Right cardiac atrium (tissue), 5 donors: ENCODE measurements around the gene SMAD7. TPM values are rescaled to one million over a fixed set of nuclear protein-coding genes. Genes with fewer than 3 reads are reported as not detected.
A peak's percentile ranks its signal among the peaks of the same experiment; 100 is the strongest.

Experiments
- ATAC-seq, 2 donors: fragments of 200-7000 bp; cut with Tn5 transposase; one replicate each; pipeline versions ENCODE4 v1.8.0 to v1.9.1; 2020; ENCODE audit warnings: moderate library complexity in 2 of 2, mild to moderate bottlenecking in 1 of 2
- DNase-seq, 3 donors: peaks; one replicate each; pipeline ENCODE4 v3.0.0-alpha.2; 2020
- H3K27ac ChIP-seq: one replicate; pipeline ENCODE4 v1.5.1; 2013; ENCODE audit warnings: mild to moderate bottlenecking, low read length, control low read depth, moderate library complexity
- H3K27me3 ChIP-seq: one replicate; pipeline ENCODE4 v1.6.1; 2013; ENCODE audit not compliant: control insufficient read depth, insufficient read depth
- H3K4me1 ChIP-seq: one replicate; pipeline ENCODE4 v1.6.1; 2013; ENCODE audit warnings: low read length; ENCODE audit not compliant: control insufficient read depth, insufficient read depth
- H3K4me3 ChIP-seq: one replicate; pipeline ENCODE4 v1.5.1; 2013; ENCODE audit warnings: low read length, control low read depth
- H3K9me3 ChIP-seq: one replicate; pipeline ENCODE4 v1.6.1; 2013; ENCODE audit warnings: low read length; ENCODE audit not compliant: control insufficient read depth
- WGBS: extraction: QIAGEN DNeasy Blood & Tissue Kit; methylation state at CpG from one replicate; pipeline ENCODE4 v1.1.7; 2013; 5-methylcytosine and 5-hydroxymethylcytosine counted together
- intact Hi-C, 4 donors: fragments of 100-400 bp; cut with DNase I; formaldehyde crosslinking; loops; one replicate each; pipeline versions ENCODE4 v1.11.0 to v1.14.0; 2022 to 2023
- polyA plus RNA-seq: library from polyadenylated mRNA; stranded (reverse); fragments of 200-250 nt; gene quantifications from one replicate; pipeline ENCODE4 v1.2.3, GENCODE V29; 2013
- total RNA-seq, 4 donors: library from RNA; stranded (reverse); fragmentation: NEBNext Ultra II Directional; extraction: Animal tissue kit (Norgen Biotek cat#: 25700); gene quantifications; one replicate each; pipeline ENCODE4 v1.2.1, GENCODE V29; 2021
- donor health status: healthy with polysubstance abuse.
- donor health status: DM: no; HTN: yes; CAD: no.
- donor health status: DM: no; HTN: no; CAD: no.
- donor health status: DM: no; HTN: yes; CAD: no; lungs with severe emphysema.
- donor health status: DM: yes; HTN: yes; CAD: no.

The SMAD7 gene
- total and polyA plus RNA-seq, 5 donors, result 34.8 to 97.6 (median 92.1) TPM

DNA sequence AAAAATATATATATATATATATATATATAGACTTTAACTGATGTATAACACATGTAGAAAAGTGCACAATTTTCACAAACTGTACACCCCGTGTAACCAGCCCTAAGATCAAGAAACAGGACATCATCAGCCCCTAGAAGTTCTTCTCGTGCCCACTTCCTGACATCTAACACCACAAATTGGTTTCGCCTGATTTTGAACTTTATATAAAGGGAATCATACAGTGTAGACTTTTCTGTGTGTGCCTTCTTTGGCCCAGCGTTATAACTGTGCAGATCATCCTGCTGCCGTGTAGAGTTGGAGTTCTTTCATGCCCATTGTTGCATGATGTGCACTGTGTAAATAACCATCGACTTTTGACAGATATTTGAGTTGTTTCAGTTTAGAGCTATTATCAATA is 41.0 kb downstream of the SMAD7 start:
- no peaks in the 10 kb centered on the region for H3K4me1 ChIP-seq

DNA sequence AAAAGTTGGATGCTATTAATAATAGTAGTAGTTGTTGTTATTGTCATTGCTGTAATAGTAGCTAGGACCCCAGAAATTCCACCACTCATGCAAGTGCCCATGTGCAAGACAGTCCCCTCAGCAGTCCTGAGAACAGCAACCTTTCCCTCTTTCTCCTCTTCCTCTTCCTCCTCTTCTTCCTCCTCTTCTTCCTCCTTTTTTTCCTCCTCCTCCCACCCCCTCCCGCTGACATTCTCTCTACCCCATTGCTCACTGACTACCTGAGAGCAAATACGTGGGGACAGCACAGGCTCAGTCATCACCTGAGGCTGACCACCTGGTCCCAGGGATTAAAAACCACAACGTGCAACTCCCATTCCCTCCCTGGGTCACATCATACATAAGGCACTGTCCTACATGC is 41.8 kb downstream of the SMAD7 start:
- intact Hi-C loops, result no loop called here
- no peak overlapping the region for H3K4me3 ChIP-seq
- H3K27ac ChIP-seq, result no peak overlapping the region
- ATAC-seq (no peak), DNase-seq (no peak)
- no peaks in the 10 kb centered on the region for H3K27me3 ChIP-seq
- H3K9me3 ChIP-seq, result no peaks in the 10 kb centered on the region
- WGBS, result 81% methylated on average over 3 of the region's 3 CpGs
- H3K4me1 ChIP-seq, result no peaks in the 10 kb centered on the region

More for the DNA sequence above, 41.0 kb downstream of the SMAD7 start:
- Histone ChIP-seq H3K27me3 (no peaks in the 10 kb centered on the region), H3K27ac (no peak overlapping the region), H3K9me3 (no peaks in the 10 kb centered on the region), H3K4me3 (no peak overlapping the region)
- intact Hi-C loops, result loop anchor here in 1 of 4 donors (5.0 kb wide), 1 partner anchor 47 kb away; no protein-coding TSS in a partner anchor
- ATAC-seq (no peak), DNase-seq (no peak)
- 89% methylated on average over 6 of the region's 6 CpGs for WGBS

GRCh38 chr18:48905513-48905912 is 45.3 kb downstream of the SMAD7 start:
- intact Hi-C loops, result no loop called here
- H3K27me3 ChIP-seq, result no peaks in the 10 kb centered on the region
- H3K4me1 ChIP-seq, result peaks cover 8% of the 10 kb centered on the region
- H3K4me3 ChIP-seq, result no peak overlapping the region
- no peak overlapping the region for H3K27ac ChIP-seq
- WGBS, result 96% methylated on average over 1 of the region's 1 CpG
- no peaks in the 10 kb centered on the region for H3K9me3 ChIP-seq
- no peak for ATAC-seq
- no peak for DNase-seq

DNA sequence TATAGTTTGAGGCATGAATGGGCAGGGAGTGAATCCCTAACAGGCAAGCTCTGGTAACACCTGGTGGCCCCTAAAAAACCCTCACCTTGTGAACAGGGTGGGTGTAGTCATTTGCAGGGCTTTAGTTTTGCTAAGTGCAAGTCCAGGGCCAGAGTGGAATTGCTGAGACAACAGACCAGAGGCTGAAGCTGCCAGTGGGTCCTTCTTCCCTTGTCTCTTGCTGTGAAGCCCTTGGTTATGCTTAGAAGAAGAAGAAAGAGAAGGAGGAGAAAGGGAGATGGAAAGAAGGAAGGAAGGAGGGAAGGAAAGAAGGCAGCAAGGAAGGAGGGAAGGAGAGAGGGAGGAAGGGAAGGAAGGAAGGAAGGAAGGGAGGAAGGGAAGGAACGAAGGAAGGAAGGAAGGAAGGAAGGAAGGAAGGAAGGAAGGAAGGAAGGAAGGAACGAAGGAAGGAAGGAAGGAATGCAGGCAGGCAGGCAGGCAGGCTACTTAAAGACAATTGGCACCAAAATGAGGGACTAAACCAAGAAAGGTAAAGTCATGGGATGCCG is 45.8 kb downstream of the SMAD7 start:
- ATAC-seq (no peak), DNase-seq (no peak)
- H3K4me3 ChIP-seq, result no peak overlapping the region
- peaks cover 8% of the 10 kb centered on the region for H3K4me1 ChIP-seq
- no peak overlapping the region for H3K27ac ChIP-seq
- no peaks in the 10 kb centered on the region for H3K9me3 ChIP-seq
- H3K27me3 ChIP-seq, result no peaks in the 10 kb centered on the region
- WGBS, result 81% methylated on average over 3 of the region's 3 CpGs
- intact Hi-C loops, result no loop called here

GRCh38 chr18:48904091-48904490 is 46.7 kb downstream of the SMAD7 start:
- Histone ChIP-seq H3K9me3 (no peaks in the 10 kb centered on the region), H3K27ac (no peak overlapping the region), H3K4me3 (no peak overlapping the region), H3K4me1 (peaks cover 8% of the 10 kb centered on the region), H3K27me3 (no peaks in the 10 kb centered on the region)
- ATAC-seq, result no peak
- WGBS, result 97% methylated on average over 2 of the region's 2 CpGs
- no peak for DNase-seq
- intact Hi-C loops, result no loop called here

DNA sequence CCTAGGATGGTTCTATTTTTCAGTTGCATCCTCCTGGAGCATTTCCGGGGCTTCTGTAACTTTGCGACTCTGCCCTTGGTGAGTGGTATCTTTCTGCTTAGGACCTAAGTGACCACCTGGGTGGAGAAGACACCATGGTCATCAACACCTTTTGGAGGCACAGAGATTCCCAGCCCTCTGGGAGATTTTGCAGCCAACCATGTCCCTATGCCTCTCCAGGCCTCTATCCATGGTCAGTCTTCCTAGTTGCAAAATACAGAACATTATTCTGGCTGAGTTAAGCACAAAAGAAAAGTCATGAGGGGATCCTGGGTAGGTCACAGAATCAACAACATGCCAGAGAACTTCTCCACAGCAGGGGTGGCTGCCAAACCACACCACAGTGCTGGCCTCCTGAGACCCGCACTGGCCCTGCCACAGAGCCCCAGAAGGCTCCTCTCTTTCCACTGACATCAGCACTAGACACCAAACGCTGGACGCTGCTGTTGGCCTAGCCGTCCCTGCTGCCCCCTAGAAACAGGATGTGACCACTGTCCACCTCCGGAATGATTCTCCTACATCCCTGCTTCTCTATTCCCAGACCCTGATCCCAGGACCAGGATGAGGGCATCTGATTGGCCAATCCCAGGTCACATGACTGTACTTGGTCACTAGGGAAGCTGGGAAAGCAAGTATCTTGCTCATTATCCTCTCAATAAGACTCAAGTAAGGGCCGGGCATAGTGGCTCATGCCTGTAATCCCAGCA is 47.7 kb downstream of the SMAD7 start:
- DNase-seq (peak; percentile 87 to 94 (median 93)), ATAC-seq (peak; percentile 77 to 87)
- peaks cover 8% of the 10 kb centered on the region for H3K4me1 ChIP-seq
- intact Hi-C loops, result no loop called here
- 59% methylated on average over 8 of the region's 8 CpGs for WGBS
- no peaks in the 10 kb centered on the region for H3K27me3 ChIP-seq
- no peaks in the 10 kb centered on the region for H3K9me3 ChIP-seq
- H3K27ac ChIP-seq, result peak overlapping the region; percentile 80
- no peak overlapping the region for H3K4me3 ChIP-seq

GRCh38 chr18:48902023-48902855 is 48.5 kb downstream of the SMAD7 start:
- H3K4me3 ChIP-seq, result no peak overlapping the region
- no peaks in the 10 kb centered on the region for H3K9me3 ChIP-seq
- intact Hi-C loops, result no loop called here
- WGBS, result 29% methylated on average over 27 of the region's 27 CpGs
- H3K4me1 ChIP-seq, result peaks cover 12% of the 10 kb centered on the region
- ATAC-seq (peak; percentile 94 to 95), DNase-seq (peak; percentile 97 to 99 (median 98))
- no peaks in the 10 kb centered on the region for H3K27me3 ChIP-seq
- H3K27ac ChIP-seq, result peak overlapping the region; percentile 80

GRCh38 chr18:48901145-48902022 is 49.4 kb downstream of the SMAD7 start:
- H3K4me3 ChIP-seq, result no peak overlapping the region
- H3K4me1 ChIP-seq, result peaks cover 13% of the 10 kb centered on the region
- ATAC-seq, result no peak
- H3K9me3 ChIP-seq, result no peaks in the 10 kb centered on the region
- H3K27me3 ChIP-seq, result no peaks in the 10 kb centered on the region
- no peak for DNase-seq
- peak overlapping the region; percentile 54 for H3K27ac ChIP-seq
- intact Hi-C loops, result no loop called here
- 43% methylated on average over 4 of the region's 4 CpGs for WGBS

DNA sequence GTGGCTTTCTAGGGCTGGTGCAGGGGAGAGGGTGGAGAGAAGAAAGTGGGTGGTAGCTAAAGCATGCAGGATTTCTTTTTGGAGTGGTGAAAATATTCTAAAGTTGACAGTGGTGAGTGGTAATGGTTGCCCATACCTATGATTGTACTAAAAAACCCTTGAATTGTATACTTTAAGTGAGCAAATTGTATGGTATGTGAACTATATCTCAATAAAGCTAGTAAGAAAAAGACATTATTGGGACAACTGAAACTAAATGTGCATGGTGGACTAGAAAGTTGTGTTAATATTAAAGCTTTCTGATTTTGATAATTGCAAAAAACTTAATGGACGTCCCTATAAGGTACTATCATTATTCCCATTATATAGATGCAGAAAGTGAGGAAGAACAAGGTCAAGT is 50.3 kb downstream of the SMAD7 start:
- intact Hi-C loops, result no loop called here
- H3K27me3 ChIP-seq, result no peaks in the 10 kb centered on the region
- peaks cover 13% of the 10 kb centered on the region for H3K4me1 ChIP-seq
- DNase-seq, result no peak
- no peak overlapping the region for H3K4me3 ChIP-seq
- no peak for ATAC-seq
- H3K9me3 ChIP-seq, result no peaks in the 10 kb centered on the region
- 83% methylated on average over 1 of the region's 1 CpG for WGBS
- no peak overlapping the region for H3K27ac ChIP-seq

- WGBS, result 80% methylated on average over 4 of the region's 4 CpGs
- no peak for DNase-seq
- Histone ChIP-seq H3K27ac (no peak overlapping the region), H3K4me3 (no peak overlapping the region), H3K27me3 (no peaks in the 10 kb centered on the region), H3K9me3 (no peaks in the 10 kb centered on the region), H3K4me1 (peaks cover 13% of the 10 kb centered on the region)
- intact Hi-C loops, result no loop called here
- ATAC-seq, result no peak
Observed at GRCh38 chr18:48899558-48900174, 51.1 kb downstream of the SMAD7 start.
